Hepatocyte (in vitro differentiated cells): Measurements from ENCODE around the gene RASGRP4.

Experiments used
- EZH2phosphoT487 ChIP-seq: fragments of 200-600 bp; sonication (generic); IDR thresholded peaks from one replicate; pipeline ENCODE4 v1.6.1; 2018; ENCODE audit warnings: antibody characterized with exemption, mild to moderate bottlenecking, low read depth, moderate library complexity; ENCODE audit not compliant: unreplicated experiment, severe bottlenecking
- TF ChIP-seq, protein P1 (sequence below): fragments of 200-600 bp; sonication (generic); IDR thresholded peaks from 2 replicates; pipeline ENCODE4 v1.5.1; 2016; ENCODE audit warnings: antibody characterized with exemption, mild to moderate bottlenecking; ENCODE audit not compliant: poor library complexity

DNA sequence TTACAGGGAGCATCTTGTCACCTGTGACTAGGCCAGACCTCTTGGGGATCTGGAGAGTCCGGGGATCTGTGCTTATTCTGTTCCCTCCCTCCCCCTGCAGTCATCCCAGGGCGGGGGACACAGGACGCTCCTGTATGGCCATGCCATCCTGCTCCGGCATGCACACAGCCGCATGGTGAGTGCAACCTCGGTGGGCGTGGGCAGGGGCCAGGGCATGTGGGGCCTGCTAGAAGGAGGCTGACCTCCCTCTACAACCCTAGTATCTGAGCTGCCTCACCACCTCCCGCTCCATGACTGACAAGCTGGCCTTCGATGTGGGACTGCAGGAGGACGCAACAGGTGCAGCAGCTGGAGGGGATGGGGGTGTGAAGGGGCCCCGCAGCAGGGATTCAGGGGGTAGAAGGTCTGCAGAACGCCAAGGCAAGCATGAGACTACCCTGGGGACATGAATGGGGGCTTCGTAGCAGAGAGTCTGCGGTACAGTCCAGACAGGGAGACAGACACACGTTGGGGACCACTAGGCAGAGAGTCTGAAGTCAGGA, 17.5 kb upstream of the RASGRP4 start:
- TF ChIP-seq, protein P1, sequence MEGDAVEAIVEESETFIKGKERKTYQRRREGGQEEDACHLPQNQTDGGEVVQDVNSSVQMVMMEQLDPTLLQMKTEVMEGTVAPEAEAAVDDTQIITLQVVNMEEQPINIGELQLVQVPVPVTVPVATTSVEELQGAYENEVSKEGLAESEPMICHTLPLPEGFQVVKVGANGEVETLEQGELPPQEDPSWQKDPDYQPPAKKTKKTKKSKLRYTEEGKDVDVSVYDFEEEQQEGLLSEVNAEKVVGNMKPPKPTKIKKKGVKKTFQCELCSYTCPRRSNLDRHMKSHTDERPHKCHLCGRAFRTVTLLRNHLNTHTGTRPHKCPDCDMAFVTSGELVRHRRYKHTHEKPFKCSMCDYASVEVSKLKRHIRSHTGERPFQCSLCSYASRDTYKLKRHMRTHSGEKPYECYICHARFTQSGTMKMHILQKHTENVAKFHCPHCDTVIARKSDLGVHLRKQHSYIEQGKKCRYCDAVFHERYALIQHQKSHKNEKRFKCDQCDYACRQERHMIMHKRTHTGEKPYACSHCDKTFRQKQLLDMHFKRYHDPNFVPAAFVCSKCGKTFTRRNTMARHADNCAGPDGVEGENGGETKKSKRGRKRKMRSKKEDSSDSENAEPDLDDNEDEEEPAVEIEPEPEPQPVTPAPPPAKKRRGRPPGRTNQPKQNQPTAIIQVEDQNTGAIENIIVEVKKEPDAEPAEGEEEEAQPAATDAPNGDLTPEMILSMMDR = no peak
- TF ChIP-seq EZH2phosphoT487 = no peak
